GM12878 (cell line): ENCODE results near the gene PTGIS.

Source experiments
- BCL11A ChIP-seq: IDR thresholded peaks from 2 replicates; pipeline ENCODE4 v1.6.1; 2011; ENCODE audit warnings: low read depth, low read length
- CBX3 ChIP-seq: fragments of 200-600 bp; sonication (generic); IDR thresholded peaks from 2 replicates; pipeline ENCODE4 v1.6.1; 2016; ENCODE audit warnings: low read depth, borderline replicate concordance
- TAF1 ChIP-seq: IDR thresholded peaks from 2 replicates; pipeline ENCODE4 v1.6.1; 2011; ENCODE audit warnings: mild to moderate bottlenecking, low read depth, low read length, borderline replicate concordance
- ZNF274 ChIP-seq: IDR thresholded peaks from one replicate; pipeline ENCODE4 v1.8.0; 2011; ENCODE audit not compliant: insufficient read length, insufficient read depth
- TF ChIP-seq, protein P1 (sequence below), 3 experiments: IDR thresholded peaks in 2 of 3; conservative IDR thresholded peaks in 1 of 3; 2 replicates each; pipeline ENCODE4 v1.5.1; 2011; ENCODE audit warnings: low read depth in 3 of 3, low read length in 3 of 3, mild to moderate bottlenecking in 3 of 3, control low read depth in 2 of 3, moderate library complexity in 2 of 3, inconsistent platforms in 1 of 3, mixed read lengths in 1 of 3; ENCODE audit not compliant: control insufficient read depth in 2 of 3, insufficient read depth in 1 of 3; ENCODE audit errors: extremely low read depth in 1 of 3

DNA sequence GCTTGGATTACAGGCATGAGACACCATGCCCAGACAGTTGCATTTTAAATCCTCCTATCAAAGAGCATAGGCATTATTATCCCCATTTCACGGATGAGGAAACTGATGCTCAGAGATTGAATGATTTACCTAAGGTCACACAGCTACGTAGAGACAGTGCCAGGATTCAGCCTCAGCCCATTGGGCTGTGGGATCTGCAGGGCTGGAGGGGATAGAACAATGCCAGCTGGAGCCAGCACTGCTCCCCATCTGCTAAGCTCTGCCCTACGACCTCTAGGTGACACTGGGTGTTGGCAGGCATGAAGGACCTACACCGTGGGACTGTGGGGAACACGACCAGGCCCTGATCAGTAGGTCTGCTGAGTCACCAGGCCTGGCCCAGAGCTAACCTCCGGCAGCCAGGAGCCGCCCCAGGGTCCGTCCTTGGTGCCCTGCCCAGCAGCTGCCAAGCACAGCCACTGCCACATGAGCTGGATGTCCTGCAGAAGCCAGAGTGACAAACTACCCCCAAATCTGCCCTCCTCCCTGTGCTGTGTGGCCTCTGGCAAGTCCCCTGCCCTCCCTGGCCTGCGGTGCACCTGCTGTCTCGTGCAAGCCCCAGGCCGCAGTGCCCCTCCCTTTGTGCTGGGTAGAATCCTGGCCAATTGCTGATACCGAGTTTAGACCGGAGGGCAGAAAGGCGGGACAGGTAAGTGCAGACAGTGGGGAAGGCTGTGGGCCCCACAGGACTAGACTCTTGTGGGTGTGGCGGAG lies 47.6 kb upstream of the PTGIS start:
- TF ChIP-seq TAF1 = no peak
- no peak for TF ChIP-seq CBX3
- no peak for TF ChIP-seq ZNF274
- TF ChIP-seq, protein P1, sequence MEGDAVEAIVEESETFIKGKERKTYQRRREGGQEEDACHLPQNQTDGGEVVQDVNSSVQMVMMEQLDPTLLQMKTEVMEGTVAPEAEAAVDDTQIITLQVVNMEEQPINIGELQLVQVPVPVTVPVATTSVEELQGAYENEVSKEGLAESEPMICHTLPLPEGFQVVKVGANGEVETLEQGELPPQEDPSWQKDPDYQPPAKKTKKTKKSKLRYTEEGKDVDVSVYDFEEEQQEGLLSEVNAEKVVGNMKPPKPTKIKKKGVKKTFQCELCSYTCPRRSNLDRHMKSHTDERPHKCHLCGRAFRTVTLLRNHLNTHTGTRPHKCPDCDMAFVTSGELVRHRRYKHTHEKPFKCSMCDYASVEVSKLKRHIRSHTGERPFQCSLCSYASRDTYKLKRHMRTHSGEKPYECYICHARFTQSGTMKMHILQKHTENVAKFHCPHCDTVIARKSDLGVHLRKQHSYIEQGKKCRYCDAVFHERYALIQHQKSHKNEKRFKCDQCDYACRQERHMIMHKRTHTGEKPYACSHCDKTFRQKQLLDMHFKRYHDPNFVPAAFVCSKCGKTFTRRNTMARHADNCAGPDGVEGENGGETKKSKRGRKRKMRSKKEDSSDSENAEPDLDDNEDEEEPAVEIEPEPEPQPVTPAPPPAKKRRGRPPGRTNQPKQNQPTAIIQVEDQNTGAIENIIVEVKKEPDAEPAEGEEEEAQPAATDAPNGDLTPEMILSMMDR (IDR thresholded peaks at IDR 0.05 in 2 of 3, conservative IDR thresholded peaks at IDR 0.05 in 1 of 3; ENCODE audit: control insufficient read depth in 2 of 3, extremely low read depth in 1 of 3, insufficient read depth in 1 of 3, low read depth in 3 of 3, low read length in 3 of 3) = no peak
- TF ChIP-seq BCL11A = no peak
